GM21717 (cell line): Measurements from ENCODE around the gene PXYLP1.
A peak's percentile ranks its signal among the peaks of the same experiment; 100 is the strongest.

Source experiments
- ATAC-seq: cut with Tn5 transposase; IDR thresholded peaks from one replicate; pipeline ENCODE4 v1.9.1; 2021; ENCODE audit warnings: mild to moderate bottlenecking, moderate library complexity; ENCODE audit not compliant: unreplicated experiment

The PXYLP1 gene

GRCh38 chr3:141228395-141228794, 3.2 kb upstream of the PXYLP1 start:
- no peak for ATAC-seq

- ATAC-seq = no peak
Observed at GRCh38 chr3:141229132-141229531, 2.5 kb upstream of the PXYLP1 start.

- no peak for ATAC-seq
Observed at GRCh38 chr3:141230293-141230692, 1.3 kb upstream of the PXYLP1 start.

- peak; percentile 3 for ATAC-seq
Observed at GRCh38 chr3:141231952-141232823, 563 bp downstream of the PXYLP1 start.

GRCh38 chr3:141233457-141234161, 2.0 kb downstream of the PXYLP1 start:
- ATAC-seq = no peak

GRCh38 chr3:141234283-141234682, 2.7 kb downstream of the PXYLP1 start:
- no peak for ATAC-seq

- ATAC-seq = no peak
Observed at GRCh38 chr3:141235661-141236171, 4.1 kb downstream of the PXYLP1 start.

GRCh38 chr3:141236361-141236760, 4.7 kb downstream of the PXYLP1 start:
- ATAC-seq = no peak

- ATAC-seq = no peak
Observed at GRCh38 chr3:141237701-141238521, 6.3 kb downstream of the PXYLP1 start.

GRCh38 chr3:141239511-141240281, 8.1 kb downstream of the PXYLP1 start:
- ATAC-seq = no peak

GRCh38 chr3:141240286-141240685, 8.7 kb downstream of the PXYLP1 start:
- no peak for ATAC-seq

GRCh38 chr3:141240687-141241615, 9.3 kb downstream of the PXYLP1 start:
- no peak for ATAC-seq

- no peak for ATAC-seq
Observed at GRCh38 chr3:141241616-141242376, 10.2 kb downstream of the PXYLP1 start.

GRCh38 chr3:141242377-141243092, 10.9 kb downstream of the PXYLP1 start:
- ATAC-seq = no peak

GRCh38 chr3:141243271-141243707, 11.7 kb downstream of the PXYLP1 start:
- ATAC-seq = no peak

- no peak for ATAC-seq
Observed at GRCh38 chr3:141246224-141246957, 14.8 kb downstream of the PXYLP1 start.

- no peak for ATAC-seq
Observed at GRCh38 chr3:141246958-141247301, 15.3 kb downstream of the PXYLP1 start.
